SK-N-SH treated with all-trans-retinoic acid at 6 μM for 48 hours (cell line): ENCODE measurements around the gene EFCAB14.
"Not testable (repeated sequence)": the region's sequence is repeated elsewhere in the genome, so short reads cannot be mapped to it uniquely, and the experiment has no call there.

ENCODE experiments used
- ATAC-seq: fragments of 200-7000 bp; cut with Tn5 transposase; 3 replicates; pipeline ENCODE4 v1.9.1; 2020; ENCODE audit warnings: mild to moderate bottlenecking, moderate library complexity
- ARNTL ChIP-seq: fragments of 450-650 bp; formaldehyde crosslinking; IDR thresholded peaks from 2 replicates; pipeline ENCODE4 v1.5.0; 2020; ENCODE audit warnings: low read depth, mild to moderate bottlenecking, moderate library complexity, borderline replicate concordance
- BACH2 ChIP-seq: fragments of 250-450 bp; sonication (Bioruptor Pico); IDR thresholded peaks from 2 replicates; pipeline ENCODE4 v1.9.0; 2021; ENCODE audit warnings: mild to moderate bottlenecking, borderline replicate concordance
- CREB5 ChIP-seq: fragments of 250-450 bp; sonication (Bioruptor Pico); IDR thresholded peaks from 2 replicates; pipeline ENCODE4 v1.5.1; 2020; ENCODE audit warnings: low read depth, mild to moderate bottlenecking, moderate library complexity
- CSDC2 ChIP-seq: fragments of 250-450 bp; sonication (Bioruptor Pico); IDR thresholded peaks from 2 replicates; pipeline ENCODE4 v1.5.0; 2020; ENCODE audit warnings: mild to moderate bottlenecking, moderate library complexity
- CSRNP3 ChIP-seq: fragments of 250-450 bp; sonication (Bioruptor Pico); IDR thresholded peaks from 2 replicates; pipeline ENCODE4 v1.5.1; 2021; ENCODE audit warnings: mild to moderate bottlenecking, moderate library complexity
- ESRRG ChIP-seq: fragments of 250-450 bp; sonication (Bioruptor Pico); IDR thresholded peaks from 2 replicates; pipeline ENCODE4 v1.6.1; 2021; ENCODE audit warnings: mild to moderate bottlenecking
- GLIS3 ChIP-seq: fragments of 250-450 bp; sonication (Bioruptor Pico); IDR thresholded peaks from 2 replicates; pipeline ENCODE4 v1.5.0; 2020; ENCODE audit warnings: mild to moderate bottlenecking, moderate library complexity
- ISL1 ChIP-seq: fragments of 250-450 bp; sonication (Bioruptor Pico); IDR thresholded peaks from 2 replicates; pipeline ENCODE4 v2.1.2; 2022; ENCODE audit warnings: mild to moderate bottlenecking, moderate library complexity
- OSR1 ChIP-seq: fragments of 250-450 bp; sonication (Bioruptor Pico); IDR thresholded peaks from 2 replicates; pipeline ENCODE4 v1.8.0; 2022; ENCODE audit warnings: moderate library complexity, mild to moderate bottlenecking, inconsistent platforms
- PPARA ChIP-seq: fragments of 250-450 bp; sonication (Bioruptor Pico); IDR thresholded peaks from 2 replicates; pipeline ENCODE4 v1.5.0; 2020; ENCODE audit warnings: mild to moderate bottlenecking, borderline replicate concordance
- RARB ChIP-seq: fragments of 250-450 bp; sonication (Bioruptor Pico); IDR thresholded peaks from 2 replicates; pipeline ENCODE4 v1.8.0; 2021; ENCODE audit warnings: mild to moderate bottlenecking, moderate library complexity
- SNAI2 ChIP-seq: fragments of 250-450 bp; sonication (Bioruptor Pico); IDR thresholded peaks from 2 replicates; pipeline ENCODE4 v1.5.0; 2020; ENCODE audit warnings: mild to moderate bottlenecking, moderate library complexity
- TCF4 ChIP-seq: fragments of 250-450 bp; sonication (Bioruptor Pico); IDR thresholded peaks from 2 replicates; pipeline ENCODE4 v1.8.0; 2021; ENCODE audit warnings: mild to moderate bottlenecking, moderate library complexity, borderline replicate concordance
- TOX ChIP-seq: fragments of 250-450 bp; sonication (Bioruptor Pico); IDR thresholded peaks from 2 replicates; pipeline ENCODE4 v1.8.0; 2021; ENCODE audit warnings: mild to moderate bottlenecking, moderate library complexity, borderline replicate concordance
- ZC3H10 ChIP-seq: fragments of 250-450 bp; sonication (Bioruptor Pico); IDR thresholded peaks from 2 replicates; pipeline ENCODE4 v1.5.1; 2021; ENCODE audit warnings: mild to moderate bottlenecking, moderate library complexity
- ZFP3 ChIP-seq: fragments of 250-450 bp; sonication (Bioruptor Pico); IDR thresholded peaks from 2 replicates; pipeline ENCODE4 v1.5.0; 2020; ENCODE audit warnings: mild to moderate bottlenecking, moderate library complexity
- ZFP30 ChIP-seq: fragments of 450-650 bp; formaldehyde crosslinking; IDR thresholded peaks from 2 replicates; pipeline ENCODE4 v1.5.0; 2022; ENCODE audit warnings: mild to moderate bottlenecking, moderate library complexity
- ZNF565 ChIP-seq: fragments of 450-650 bp; formaldehyde crosslinking; conservative IDR thresholded peaks from 2 replicates; pipeline ENCODE4 v1.5.0; 2020; ENCODE audit warnings: low read depth, mild to moderate bottlenecking, moderate library complexity
- ZNF70 ChIP-seq: fragments of 450-650 bp; formaldehyde crosslinking; IDR thresholded peaks from 2 replicates; pipeline ENCODE4 v1.5.0; 2020; ENCODE audit warnings: mild to moderate bottlenecking, moderate library complexity
- ZNF8 ChIP-seq: fragments of 450-650 bp; formaldehyde crosslinking; IDR thresholded peaks from 2 replicates; pipeline ENCODE4 v1.5.0; 2020; ENCODE audit warnings: mild to moderate bottlenecking, moderate library complexity
- TF ChIP-seq, protein P1 (sequence below): fragments of 250-450 bp; sonication (Bioruptor Pico); IDR thresholded peaks from 2 replicates; pipeline ENCODE4 v1.5.0; 2020; ENCODE audit warnings: mild to moderate bottlenecking, moderate library complexity
- TF ChIP-seq, protein P2 (sequence below): fragments of 250-450 bp; sonication (Bioruptor Pico); IDR thresholded peaks from 2 replicates; pipeline ENCODE4 v1.8.0; 2021; ENCODE audit warnings: low read depth, mild to moderate bottlenecking, moderate library complexity, borderline replicate concordance

EFCAB14 gene

DNA sequence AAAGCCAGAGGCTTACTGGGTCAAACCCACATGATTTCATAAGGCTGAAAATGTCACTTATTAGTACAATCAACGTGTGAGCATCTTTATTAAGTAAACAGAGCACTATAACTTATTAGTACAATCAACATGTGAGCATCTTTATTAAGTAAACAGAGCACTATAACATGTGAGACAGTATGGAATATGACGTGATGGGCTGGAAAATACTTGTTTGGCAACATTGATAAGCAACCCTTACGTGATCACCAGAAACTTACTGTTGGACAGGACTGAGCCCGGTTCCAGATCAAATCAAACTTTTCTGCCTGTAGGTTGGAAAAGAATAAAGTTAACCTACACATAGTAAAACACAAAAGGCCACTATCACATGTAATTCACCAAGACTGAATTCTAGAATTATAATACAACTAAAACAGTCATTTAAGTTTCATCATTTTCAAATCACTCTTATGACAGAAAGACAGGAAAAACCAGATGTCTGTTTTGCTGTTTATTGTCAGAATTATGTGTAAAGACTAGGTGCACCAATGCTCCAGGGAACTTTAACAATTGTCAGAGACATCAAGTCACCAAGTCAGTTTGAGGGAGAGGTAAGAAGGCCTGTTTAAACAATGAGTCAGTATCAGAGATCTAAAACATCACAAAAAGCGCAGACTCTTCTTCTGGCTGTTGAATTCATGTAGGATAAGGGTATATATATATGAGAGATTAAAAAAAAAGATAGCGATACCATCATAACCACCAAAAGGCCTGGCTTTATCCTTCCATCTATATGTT, 66.4 kb downstream of the EFCAB14 start:
- TF ChIP-seq, protein P1, sequence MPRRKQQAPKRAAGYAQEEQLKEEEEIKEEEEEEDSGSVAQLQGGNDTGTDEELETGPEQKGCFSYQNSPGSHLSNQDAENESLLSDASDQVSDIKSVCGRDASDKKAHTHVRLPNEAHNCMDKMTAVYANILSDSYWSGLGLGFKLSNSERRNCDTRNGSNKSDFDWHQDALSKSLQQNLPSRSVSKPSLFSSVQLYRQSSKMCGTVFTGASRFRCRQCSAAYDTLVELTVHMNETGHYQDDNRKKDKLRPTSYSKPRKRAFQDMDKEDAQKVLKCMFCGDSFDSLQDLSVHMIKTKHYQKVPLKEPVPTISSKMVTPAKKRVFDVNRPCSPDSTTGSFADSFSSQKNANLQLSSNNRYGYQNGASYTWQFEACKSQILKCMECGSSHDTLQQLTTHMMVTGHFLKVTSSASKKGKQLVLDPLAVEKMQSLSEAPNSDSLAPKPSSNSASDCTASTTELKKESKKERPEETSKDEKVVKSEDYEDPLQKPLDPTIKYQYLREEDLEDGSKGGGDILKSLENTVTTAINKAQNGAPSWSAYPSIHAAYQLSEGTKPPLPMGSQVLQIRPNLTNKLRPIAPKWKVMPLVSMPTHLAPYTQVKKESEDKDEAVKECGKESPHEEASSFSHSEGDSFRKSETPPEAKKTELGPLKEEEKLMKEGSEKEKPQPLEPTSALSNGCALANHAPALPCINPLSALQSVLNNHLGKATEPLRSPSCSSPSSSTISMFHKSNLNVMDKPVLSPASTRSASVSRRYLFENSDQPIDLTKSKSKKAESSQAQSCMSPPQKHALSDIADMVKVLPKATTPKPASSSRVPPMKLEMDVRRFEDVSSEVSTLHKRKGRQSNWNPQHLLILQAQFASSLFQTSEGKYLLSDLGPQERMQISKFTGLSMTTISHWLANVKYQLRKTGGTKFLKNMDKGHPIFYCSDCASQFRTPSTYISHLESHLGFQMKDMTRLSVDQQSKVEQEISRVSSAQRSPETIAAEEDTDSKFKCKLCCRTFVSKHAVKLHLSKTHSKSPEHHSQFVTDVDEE (CRISPR knock-in tag): no peak
- no peak for ATAC-seq

- ATAC-seq: not testable (repeated sequence)
These were observed 67.8 kb downstream of the EFCAB14 start for GRCh38 chr1:46651152-46651551.

- ATAC-seq: no peak
- TF ChIP-seq TCF4 (CRISPR knock-in tag): no peak
- TF ChIP-seq TOX: no peak
- no peak for TF ChIP-seq RARB (CRISPR knock-in tag)
These were observed 68.4 kb downstream of the EFCAB14 start for GRCh38 chr1:46650491-46650890.

DNA sequence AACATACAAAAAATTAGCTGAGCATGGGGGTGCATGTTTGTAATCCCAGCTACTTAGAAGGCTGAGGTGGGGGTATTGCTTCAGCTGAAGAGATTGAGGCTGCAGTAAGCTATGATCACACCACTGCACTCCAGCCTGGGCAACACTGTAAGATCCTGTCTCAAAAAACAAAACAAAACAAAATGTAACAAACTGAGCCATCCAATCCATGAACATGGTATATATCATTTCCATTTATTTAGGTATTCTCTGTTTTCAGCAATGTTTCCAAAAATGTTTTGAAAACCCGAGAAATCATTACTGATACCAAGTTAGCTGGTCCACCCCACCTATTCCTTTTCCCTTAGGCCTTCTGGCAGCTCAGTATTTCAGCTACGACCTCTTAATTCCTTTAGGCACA, 69.2 kb downstream of the EFCAB14 start:
- no peak for ATAC-seq
- TF ChIP-seq ZFP3 (CRISPR knock-in tag) (no peak), ZFP30 (CRISPR knock-in tag) (no peak), RARB (CRISPR knock-in tag) (no peak), ZC3H10 (CRISPR knock-in tag) (no peak), SNAI2 (CRISPR knock-in tag) (no peak)

DNA sequence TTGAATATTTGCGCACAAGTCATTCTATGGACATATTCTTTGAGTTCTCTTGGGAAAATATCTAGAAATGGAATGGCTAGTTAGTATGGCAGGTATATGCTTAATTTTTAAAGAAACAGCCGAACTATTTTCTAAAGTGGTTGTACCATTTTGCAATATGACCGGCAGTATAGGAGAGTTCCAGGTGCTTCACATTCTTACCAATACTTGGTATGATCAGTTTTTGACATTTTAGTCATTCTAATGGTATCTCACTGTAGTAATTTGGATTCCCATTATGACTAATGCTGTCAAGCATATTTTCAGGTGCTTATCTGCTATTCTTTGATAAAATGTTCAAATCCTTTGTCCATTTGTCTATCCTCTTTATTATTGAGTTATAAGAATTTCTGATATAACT, 71.3 kb downstream of the EFCAB14 start:
- ATAC-seq: no peak
- TF ChIP-seq, protein P1 (CRISPR knock-in tag): no peak
- TF ChIP-seq RARB (CRISPR knock-in tag): no peak
- no peak for TF ChIP-seq PPARA
- no peak for TF ChIP-seq CREB5 (CRISPR knock-in tag)
- TF ChIP-seq ZFP30 (CRISPR knock-in tag): no peak
- no peak for TF ChIP-seq ARNTL (CRISPR knock-in tag)
- TF ChIP-seq ZFP3 (CRISPR knock-in tag): no peak
- TF ChIP-seq GLIS3: no peak
- no peak for TF ChIP-seq ZNF70 (CRISPR knock-in tag)
- TF ChIP-seq CSDC2 (CRISPR knock-in tag): no peak
- no peak for TF ChIP-seq ISL1 (CRISPR knock-in tag)
- TF ChIP-seq BACH2 (CRISPR knock-in tag): no peak
- TF ChIP-seq CSRNP3: no peak
- no peak for TF ChIP-seq ZC3H10 (CRISPR knock-in tag)
- TF ChIP-seq TCF4 (CRISPR knock-in tag): no peak
- no peak for TF ChIP-seq ZNF565 (CRISPR knock-in tag)
- no peak for TF ChIP-seq ZNF8 (CRISPR knock-in tag)
- TF ChIP-seq, protein P2, sequence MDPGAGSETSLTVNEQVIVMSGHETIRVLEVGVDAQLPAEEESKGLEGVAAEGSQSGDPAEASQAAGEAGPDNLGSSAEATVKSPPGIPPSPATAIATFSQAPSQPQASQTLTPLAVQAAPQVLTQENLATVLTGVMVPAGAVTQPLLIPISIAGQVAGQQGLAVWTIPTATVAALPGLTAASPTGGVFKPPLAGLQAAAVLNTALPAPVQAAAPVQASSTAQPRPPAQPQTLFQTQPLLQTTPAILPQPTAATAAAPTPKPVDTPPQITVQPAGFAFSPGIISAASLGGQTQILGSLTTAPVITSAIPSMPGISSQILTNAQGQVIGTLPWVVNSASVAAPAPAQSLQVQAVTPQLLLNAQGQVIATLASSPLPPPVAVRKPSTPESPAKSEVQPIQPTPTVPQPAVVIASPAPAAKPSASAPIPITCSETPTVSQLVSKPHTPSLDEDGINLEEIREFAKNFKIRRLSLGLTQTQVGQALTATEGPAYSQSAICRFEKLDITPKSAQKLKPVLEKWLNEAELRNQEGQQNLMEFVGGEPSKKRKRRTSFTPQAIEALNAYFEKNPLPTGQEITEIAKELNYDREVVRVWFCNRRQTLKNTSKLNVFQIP (CRISPR knock-in tag): no peak
- no peak for TF ChIP-seq ESRRG (CRISPR knock-in tag)
- no peak for TF ChIP-seq OSR1 (CRISPR knock-in tag)
- TF ChIP-seq, all 23 proteins: peak for 0
